Activated CD4-positive, alpha-beta T cell treated with anti-CD3 and anti-CD28 coated beads for 36 hours (primary cell): Measurements from ENCODE around the gene SORBS2. TPM values are rescaled to one million over a fixed set of nuclear protein-coding genes. Genes with fewer than 3 reads are reported as not detected.

Source experiments
- ATAC-seq: fragments of 200-7000 bp; cut with Tn5 transposase; one replicate; pipeline ENCODE4 v1.10.0; 2021; ENCODE audit warnings: mild to moderate bottlenecking, moderate library complexity
- CTCF ChIA-PET: fragments of 350-600 bp; sonication (Branson Sonifier 250); formaldehyde crosslinking; loops from one replicate; lab custom pipeline; 2021; ENCODE audit warnings: antibody characterized with exemption; lab: Charles Lee
- POLR2A ChIA-PET: fragments of 350-600 bp; sonication (Branson Sonifier 250); formaldehyde crosslinking; loops from one replicate; lab custom pipeline; 2021; ENCODE audit warnings: antibody characterized with exemption, inconsistent platforms; lab: Charles Lee
- DNase-seq: peaks from one replicate; pipeline ENCODE4 v3.0.0-alpha.2; 2020
- H3K27ac Mint-ChIP-seq: one replicate; pipeline ENCODE4 v1.8.0; 2021; ENCODE audit warnings: mixed read lengths
- H3K27me3 Mint-ChIP-seq: one replicate; pipeline ENCODE4 v1.8.0; 2021; ENCODE audit warnings: mixed read lengths
- H3K36me3 Mint-ChIP-seq: one replicate; pipeline ENCODE4 v1.8.0; 2021; ENCODE audit warnings: low read depth, mixed read lengths
- H3K4me1 Mint-ChIP-seq: one replicate; pipeline ENCODE4 v1.8.0; 2021; ENCODE audit warnings: mixed read lengths
- H3K4me3 Mint-ChIP-seq: one replicate; pipeline ENCODE4 v1.8.0; 2021; ENCODE audit warnings: mild to moderate bottlenecking, moderate library complexity, mixed read lengths
- H3K9me3 Mint-ChIP-seq: one replicate; pipeline ENCODE4 v1.8.0; 2021; ENCODE audit warnings: low read depth, mixed read lengths
- intact Hi-C, 2 experiments: fragments of 100-400 bp; cut with DNase I in 1 of 2; cut with micrococcal nuclease in 1 of 2; formaldehyde crosslinking; loops; one replicate each; pipeline versions ENCODE4 v1.14.2 to v1.15.1; 2022 to 2024; cut with DNase I, micrococcal nuclease
- total RNA-seq, 2 experiments: library from RNA; stranded (reverse); gene quantifications; one replicate each; pipeline ENCODE4 v1.2.3, GENCODE V29; 2021

SORBS2 gene
- total RNA-seq, 2 experiments from 2014 or later = not detected

DNA sequence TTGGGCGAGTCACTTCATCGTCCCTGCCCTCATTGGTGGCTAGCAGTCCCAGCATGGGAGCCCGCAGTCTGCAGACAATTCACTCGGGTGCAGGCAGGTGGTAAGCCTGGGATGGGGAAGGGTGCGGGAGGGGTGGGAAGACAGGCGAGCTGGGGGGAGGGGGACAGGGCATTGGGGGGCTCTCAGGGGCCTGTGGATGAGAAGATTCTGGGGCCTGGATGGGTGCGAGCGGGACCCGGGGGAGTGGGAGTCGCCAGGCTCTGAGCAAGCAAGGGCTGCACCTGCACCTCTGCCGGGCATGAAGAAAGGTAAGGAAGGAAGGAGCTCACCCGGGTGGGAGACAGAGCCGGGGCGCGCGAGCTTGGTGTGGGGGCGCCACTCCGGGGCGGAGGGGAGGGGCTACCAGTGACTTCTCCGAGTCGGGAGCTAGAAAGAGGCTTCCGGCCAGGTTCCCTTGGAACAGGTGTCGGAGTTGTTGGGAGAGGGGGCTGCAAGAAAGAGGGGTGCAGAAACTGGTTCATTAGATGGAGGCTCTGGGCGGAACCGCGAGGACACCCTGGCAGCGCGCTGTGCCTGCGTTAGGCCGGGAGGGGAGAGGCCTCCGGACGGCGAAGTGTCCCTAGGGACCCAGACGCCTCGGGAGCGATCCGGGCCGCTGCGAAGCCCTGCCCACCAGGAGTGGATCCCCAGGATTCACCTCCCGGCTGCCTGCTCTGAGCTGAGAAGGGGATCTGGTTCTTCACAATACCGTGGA lies 173.3 kb downstream of the SORBS2 start:
- DNase-seq = no peak
- Mint-ChIP-seq H3K4me1 (peaks cover 3% of the 10 kb centered on the region), H3K9me3 (peaks cover 1% of the 10 kb centered on the region), H3K4me3 (no peak overlapping the region), H3K36me3 (no peaks in the 10 kb centered on the region), H3K27me3 (peaks cover 25% of the 10 kb centered on the region), H3K27ac (no peak overlapping the region)
- intact Hi-C loops = no loop called here
- ChIA-PET POLR2A (no interaction called here), CTCF (interaction anchor here (0.6 to 2.1 kb wide), 3 partner anchors 59 to 399 kb away, joined by 3 to 8 read pairs (median 3); no protein-coding TSS in a partner anchor)
- no peak for ATAC-seq

- CTCF ChIA-PET = interaction anchor here (0.6 to 2.1 kb wide), 3 partner anchors 59 to 400 kb away, joined by 3 to 8 read pairs (median 3); no protein-coding TSS in a partner anchor
- peaks cover 3% of the 10 kb centered on the region for H3K9me3 Mint-ChIP-seq
Measured at GRCh38 chr4:185638093-185638492, 173.9 kb downstream of the SORBS2 start.

GRCh38 chr4:185637163-185637875 lies 174.7 kb downstream of the SORBS2 start:
- CTCF ChIA-PET = no interaction called here
- intact Hi-C loops = no loop called here
- POLR2A ChIA-PET = no interaction called here

More at GRCh38 chr4:185638093-185638492, 173.9 kb downstream of the SORBS2 start:
- ATAC-seq = no peak
- H3K36me3 Mint-ChIP-seq = no peaks in the 10 kb centered on the region
- H3K27ac Mint-ChIP-seq = no peak overlapping the region
- peaks cover 23% of the 10 kb centered on the region for H3K27me3 Mint-ChIP-seq
- peaks cover 3% of the 10 kb centered on the region for H3K4me1 Mint-ChIP-seq
- intact Hi-C loops = no loop called here
- no peak for DNase-seq
- no peak overlapping the region for H3K4me3 Mint-ChIP-seq
- POLR2A ChIA-PET = no interaction called here

DNA sequence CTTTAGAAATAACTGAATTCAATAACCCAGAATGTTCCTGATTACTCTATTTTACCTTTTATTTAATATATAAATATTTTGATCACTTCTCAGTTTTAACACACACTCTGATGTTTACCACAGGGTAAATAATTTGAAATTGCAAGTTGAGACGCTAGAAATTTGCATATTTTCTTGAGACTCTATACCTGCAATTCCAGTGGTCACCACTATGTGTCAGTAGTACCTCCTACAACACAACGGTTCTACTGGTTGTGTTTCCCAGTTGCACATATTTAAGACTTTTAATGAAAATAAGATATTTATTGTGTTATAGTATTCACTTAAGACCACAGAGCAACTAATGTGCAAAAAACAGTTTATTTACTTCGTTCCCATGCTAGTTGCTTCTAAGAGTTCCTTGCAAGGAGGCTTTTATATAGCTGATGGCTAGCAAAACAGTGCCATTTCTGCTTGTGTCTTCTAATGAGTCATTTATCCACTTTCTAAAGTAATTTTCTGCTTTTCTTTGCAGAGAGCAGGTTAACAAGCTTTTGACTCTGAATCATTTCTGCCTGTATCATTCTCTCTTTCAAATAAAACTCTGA lies 177.8 kb downstream of the SORBS2 start:
- ChIA-PET CTCF (interaction anchor here (0.6 to 1.0 kb wide), 2 partner anchors 351 to 404 kb away, joined by 6 read pairs; no protein-coding TSS in a partner anchor), POLR2A (no interaction called here)
- ATAC-seq = no peak
- DNase-seq = peak; percentile 14
- intact Hi-C loops = no loop called here
- Mint-ChIP-seq H3K27ac (no peak overlapping the region), H3K27me3 (peaks cover 18% of the 10 kb centered on the region), H3K4me3 (no peak overlapping the region), H3K9me3 (peaks cover 3% of the 10 kb centered on the region), H3K4me1 (peaks cover 3% of the 10 kb centered on the region), H3K36me3 (no peaks in the 10 kb centered on the region)

More at GRCh38 chr4:185637163-185637875, 174.7 kb downstream of the SORBS2 start:
- H3K4me3 Mint-ChIP-seq = no peak overlapping the region
- H3K4me1 Mint-ChIP-seq = peaks cover 3% of the 10 kb centered on the region
- DNase-seq (no peak), ATAC-seq (no peak)
- H3K27me3 Mint-ChIP-seq = peaks cover 19% of the 10 kb centered on the region
- peaks cover 3% of the 10 kb centered on the region for H3K9me3 Mint-ChIP-seq
- no peaks in the 10 kb centered on the region for H3K36me3 Mint-ChIP-seq
- H3K27ac Mint-ChIP-seq = no peak overlapping the region

GRCh38 chr4:185626798-185627197 lies 185.2 kb downstream of the SORBS2 start:
- intact Hi-C loops = no loop called here
- POLR2A ChIA-PET = no interaction called here

GRCh38 chr4:185625503-185625902 lies 186.5 kb downstream of the SORBS2 start:
- CTCF ChIA-PET = interaction anchor here (0.7 kb wide), 1 partner anchor 106 kb away, joined by 3 read pairs; no protein-coding TSS in a partner anchor

More at GRCh38 chr4:185626798-185627197, 185.2 kb downstream of the SORBS2 start:
- Mint-ChIP-seq H3K27ac (no peak overlapping the region), H3K36me3 (no peaks in the 10 kb centered on the region), H3K4me1 (no peaks in the 10 kb centered on the region), H3K4me3 (no peak overlapping the region), H3K9me3 (no peaks in the 10 kb centered on the region), H3K27me3 (peaks cover 6% of the 10 kb centered on the region)
- ATAC-seq (no peak), DNase-seq (no peak)
- CTCF ChIA-PET = no interaction called here

DNA sequence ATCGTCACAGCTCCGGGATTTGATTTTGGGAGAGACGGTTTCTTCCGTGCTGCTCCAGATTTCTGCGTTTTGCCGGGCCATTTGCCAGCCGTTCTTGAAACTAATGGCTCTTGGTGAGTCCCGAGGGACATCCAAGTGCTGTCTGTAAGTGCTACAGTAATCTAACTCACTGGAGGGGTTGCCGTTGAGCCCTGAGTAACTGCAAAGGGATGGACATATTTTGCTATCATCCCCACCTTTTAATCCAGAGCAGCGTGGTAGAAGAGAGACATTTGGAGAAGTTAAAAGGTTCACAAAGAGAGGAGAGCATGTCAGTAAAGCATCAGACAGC lies 187.8 kb downstream of the SORBS2 start:
- POLR2A ChIA-PET = interaction anchor here (0.6 kb wide), 1 partner anchor 273 kb away, joined by 8 read pairs; no protein-coding TSS in a partner anchor
- H3K27ac Mint-ChIP-seq = no peak overlapping the region

More at GRCh38 chr4:185625503-185625902, 186.5 kb downstream of the SORBS2 start:
- no peak for ATAC-seq
- Mint-ChIP-seq H3K36me3 (no peaks in the 10 kb centered on the region), H3K27ac (no peak overlapping the region), H3K4me1 (no peaks in the 10 kb centered on the region), H3K4me3 (no peak overlapping the region), H3K27me3 (peaks cover 6% of the 10 kb centered on the region), H3K9me3 (no peaks in the 10 kb centered on the region)
- POLR2A ChIA-PET = no interaction called here
- intact Hi-C loops = no loop called here
- no peak for DNase-seq

GRCh38 chr4:185623444-185624258 lies 188.3 kb downstream of the SORBS2 start:
- DNase-seq (no peak), ATAC-seq (no peak)
- ChIA-PET CTCF (interaction anchor here (1.1 kb wide), 1 partner anchor 26 kb away, joined by 4 read pairs; no protein-coding TSS in a partner anchor), POLR2A (no interaction called here)
- no peak overlapping the region for H3K27ac Mint-ChIP-seq
- H3K4me1 Mint-ChIP-seq = no peaks in the 10 kb centered on the region
- no peak overlapping the region for H3K4me3 Mint-ChIP-seq
- peaks cover 4% of the 10 kb centered on the region for H3K27me3 Mint-ChIP-seq
- no peaks in the 10 kb centered on the region for H3K9me3 Mint-ChIP-seq
- intact Hi-C loops = no loop called here
- H3K36me3 Mint-ChIP-seq = no peaks in the 10 kb centered on the region

More for the DNA sequence above, 187.8 kb downstream of the SORBS2 start:
- H3K4me1 Mint-ChIP-seq = no peaks in the 10 kb centered on the region
- H3K36me3 Mint-ChIP-seq = no peaks in the 10 kb centered on the region
- CTCF ChIA-PET = interaction anchor here (1.1 kb wide), 1 partner anchor 27 kb away, joined by 4 read pairs; no protein-coding TSS in a partner anchor
- H3K9me3 Mint-ChIP-seq = no peaks in the 10 kb centered on the region
- intact Hi-C loops = no loop called here
- H3K4me3 Mint-ChIP-seq = no peak overlapping the region
- no peak for DNase-seq
- ATAC-seq = no peak
- peaks cover 4% of the 10 kb centered on the region for H3K27me3 Mint-ChIP-seq

GRCh38 chr4:185608185-185608584 lies 203.8 kb downstream of the SORBS2 start:
- Mint-ChIP-seq H3K9me3 (no peaks in the 10 kb centered on the region), H3K4me1 (peaks cover 3% of the 10 kb centered on the region), H3K4me3 (no peak overlapping the region), H3K27me3 (peaks cover 3% of the 10 kb centered on the region), H3K27ac (no peak overlapping the region), H3K36me3 (no peaks in the 10 kb centered on the region)
- ChIA-PET CTCF (interaction anchor here (0.6 to 3.6 kb wide), 3 partner anchors 10 to 234 kb away, joined by 3 to 20 read pairs (median 3); no protein-coding TSS in a partner anchor), POLR2A (no interaction called here)
- intact Hi-C loops = no loop called here
- ATAC-seq (no peak), DNase-seq (no peak)

GRCh38 chr4:185602397-185602796 lies 209.6 kb downstream of the SORBS2 start:
- Mint-ChIP-seq H3K27me3 (peaks cover 18% of the 10 kb centered on the region), H3K9me3 (no peaks in the 10 kb centered on the region), H3K4me1 (peaks cover 3% of the 10 kb centered on the region), H3K4me3 (no peak overlapping the region), H3K36me3 (no peaks in the 10 kb centered on the region), H3K27ac (no peak overlapping the region)
- ChIA-PET POLR2A (no interaction called here), CTCF (no interaction called here)
- no peak for DNase-seq
- intact Hi-C loops = no loop called here
- ATAC-seq = no peak
